ENCODE measurements around the gene TSC22D4.

GRCh38 chr7:100493476-100494264 is 14.7 kb upstream of the TSC22D4 start:
- TF ChIP-seq CTCF (IDR thresholded peaks at IDR 0.05) (no peak), POLR2A (IDR thresholded peaks at IDR 0.05) (no peak)
